Daoy (cell line): Measurements from ENCODE around the gene OOSP1. TPM values are rescaled to one million over a fixed set of nuclear protein-coding genes. Genes with fewer than 3 reads are reported as not detected.

Experiments
- total RNA-seq: library from RNA; depleted of rRNA; stranded (reverse); fragments of >200 nt; shearing (Covaris generic); gene quantifications from 2 replicates; pipeline ENCODE4 v1.2.3, GENCODE V29; 2014; rRNA removed

Gene OOSP1
- total RNA-seq, 1 experiment from 2014 or later = not detected

Other genes starting within 250 kb of the OOSP1 start
- not detected in 2 replicates for gene OR10V1, start 224.6 kb upstream of the OOSP1 start, total RNA-seq
- gene STX3, start 183.1 kb upstream of the OOSP1 start, total RNA-seq = 21.3 and 22.1 TPM in 2 replicates
- gene MRPL16, start 127.7 kb upstream of the OOSP1 start, total RNA-seq = 55.0 and 66.6 TPM in 2 replicates
- gene CBLIF, start 92.9 kb upstream of the OOSP1 start, total RNA-seq = not detected in 2 replicates
- not detected in 2 replicates for gene TCN1, start 71.9 kb upstream of the OOSP1 start, total RNA-seq
- gene OOSP3, start 59.6 kb upstream of the OOSP1 start, total RNA-seq = not detected in 2 replicates
- not detected in 2 replicates for gene OOSP4A, start 25.6 kb downstream of the OOSP1 start, total RNA-seq
- not detected in 2 replicates for gene OOSP4B, start 78.7 kb downstream of the OOSP1 start, total RNA-seq
- not detected in 2 replicates for gene OOSP2, start 102.0 kb downstream of the OOSP1 start, total RNA-seq
- not detected in 2 replicates for gene MS4A3, start 118.2 kb downstream of the OOSP1 start, total RNA-seq
- not detected in 2 replicates for gene MS4A2, start 150.2 kb downstream of the OOSP1 start, total RNA-seq
- not detected in 2 replicates for gene MS4A6A, start 244.7 kb downstream of the OOSP1 start, total RNA-seq